ENCODE measurements around the gene TMEM201. TPM values are rescaled to one million over a fixed set of nuclear protein-coding genes. Genes with fewer than 3 reads are reported as not detected.

Gene TMEM201
- total RNA-seq, 1 experiment from 2014 or later, result 30.4 TPM

DNA sequence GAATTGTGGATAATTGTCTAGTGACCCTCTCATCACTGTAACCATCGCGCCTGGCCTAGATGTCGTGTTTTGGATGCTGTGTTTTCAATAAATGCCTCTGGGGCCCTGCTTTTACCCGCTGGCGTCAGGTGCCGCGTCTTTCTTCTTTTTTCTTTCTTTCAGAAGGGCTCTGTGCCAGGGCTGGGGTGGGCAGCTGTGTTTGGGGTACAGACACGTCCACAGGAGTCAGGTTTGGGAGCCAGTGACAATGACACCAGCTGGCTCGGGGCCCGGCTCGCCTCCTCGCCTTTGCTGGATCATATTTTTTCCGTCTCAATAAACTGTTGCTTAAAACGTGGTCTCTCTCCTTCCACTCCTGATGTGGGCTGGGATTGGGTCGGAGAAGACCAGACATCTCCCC, 16.1 kb downstream of the TMEM201 start (continued):
- TF ChIP-seq, protein P1, sequence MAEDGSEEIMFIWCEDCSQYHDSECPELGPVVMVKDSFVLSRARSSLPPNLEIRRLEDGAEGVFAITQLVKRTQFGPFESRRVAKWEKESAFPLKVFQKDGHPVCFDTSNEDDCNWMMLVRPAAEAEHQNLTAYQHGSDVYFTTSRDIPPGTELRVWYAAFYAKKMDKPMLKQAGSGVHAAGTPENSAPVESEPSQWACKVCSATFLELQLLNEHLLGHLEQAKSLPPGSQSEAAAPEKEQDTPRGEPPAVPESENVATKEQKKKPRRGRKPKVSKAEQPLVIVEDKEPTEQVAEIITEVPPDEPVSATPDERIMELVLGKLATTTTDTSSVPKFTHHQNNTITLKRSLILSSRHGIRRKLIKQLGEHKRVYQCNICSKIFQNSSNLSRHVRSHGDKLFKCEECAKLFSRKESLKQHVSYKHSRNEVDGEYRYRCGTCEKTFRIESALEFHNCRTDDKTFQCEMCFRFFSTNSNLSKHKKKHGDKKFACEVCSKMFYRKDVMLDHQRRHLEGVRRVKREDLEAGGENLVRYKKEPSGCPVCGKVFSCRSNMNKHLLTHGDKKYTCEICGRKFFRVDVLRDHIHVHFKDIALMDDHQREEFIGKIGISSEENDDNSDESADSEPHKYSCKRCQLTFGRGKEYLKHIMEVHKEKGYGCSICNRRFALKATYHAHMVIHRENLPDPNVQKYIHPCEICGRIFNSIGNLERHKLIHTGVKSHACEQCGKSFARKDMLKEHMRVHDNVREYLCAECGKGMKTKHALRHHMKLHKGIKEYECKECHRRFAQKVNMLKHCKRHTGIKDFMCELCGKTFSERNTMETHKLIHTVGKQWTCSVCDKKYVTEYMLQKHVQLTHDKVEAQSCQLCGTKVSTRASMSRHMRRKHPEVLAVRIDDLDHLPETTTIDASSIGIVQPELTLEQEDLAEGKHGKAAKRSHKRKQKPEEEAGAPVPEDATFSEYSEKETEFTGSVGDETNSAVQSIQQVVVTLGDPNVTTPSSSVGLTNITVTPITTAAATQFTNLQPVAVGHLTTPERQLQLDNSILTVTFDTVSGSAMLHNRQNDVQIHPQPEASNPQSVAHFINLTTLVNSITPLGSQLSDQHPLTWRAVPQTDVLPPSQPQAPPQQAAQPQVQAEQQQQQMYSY (CRISPR knock-in tag; IDR thresholded peaks at IDR 0.05), result no peak
- no peak for TF ChIP-seq ZNF263 (CRISPR knock-in tag; IDR thresholded peaks at IDR 0.05; ENCODE audit: low read depth)
- TF ChIP-seq SMAD4 (CRISPR knock-in tag; IDR thresholded peaks at IDR 0.05), result no peak
- no peak for TF ChIP-seq ZNF671 (CRISPR knock-in tag; IDR thresholded peaks at IDR 0.05)
- no peak for TF ChIP-seq FOXJ3 (CRISPR knock-in tag; IDR thresholded peaks at IDR 0.05; ENCODE audit: borderline replicate concordance)
- no peak for TF ChIP-seq CREB1 (CRISPR knock-in tag; IDR thresholded peaks at IDR 0.05)
- TF ChIP-seq, protein P2, sequence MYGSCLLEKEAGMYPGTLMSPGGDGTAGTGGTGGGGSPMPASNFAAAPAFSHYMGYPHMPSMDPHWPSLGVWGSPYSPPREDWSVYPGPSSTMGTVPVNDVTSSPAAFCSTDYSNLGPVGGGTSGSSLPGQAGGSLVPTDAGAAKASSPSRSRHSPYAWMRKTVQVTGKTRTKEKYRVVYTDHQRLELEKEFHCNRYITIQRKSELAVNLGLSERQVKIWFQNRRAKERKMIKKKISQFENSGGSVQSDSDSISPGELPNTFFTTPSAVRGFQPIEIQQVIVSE (CRISPR knock-in tag; IDR thresholded peaks at IDR 0.05; ENCODE audit: borderline replicate concordance), result no peak
- TF ChIP-seq, protein P3, sequence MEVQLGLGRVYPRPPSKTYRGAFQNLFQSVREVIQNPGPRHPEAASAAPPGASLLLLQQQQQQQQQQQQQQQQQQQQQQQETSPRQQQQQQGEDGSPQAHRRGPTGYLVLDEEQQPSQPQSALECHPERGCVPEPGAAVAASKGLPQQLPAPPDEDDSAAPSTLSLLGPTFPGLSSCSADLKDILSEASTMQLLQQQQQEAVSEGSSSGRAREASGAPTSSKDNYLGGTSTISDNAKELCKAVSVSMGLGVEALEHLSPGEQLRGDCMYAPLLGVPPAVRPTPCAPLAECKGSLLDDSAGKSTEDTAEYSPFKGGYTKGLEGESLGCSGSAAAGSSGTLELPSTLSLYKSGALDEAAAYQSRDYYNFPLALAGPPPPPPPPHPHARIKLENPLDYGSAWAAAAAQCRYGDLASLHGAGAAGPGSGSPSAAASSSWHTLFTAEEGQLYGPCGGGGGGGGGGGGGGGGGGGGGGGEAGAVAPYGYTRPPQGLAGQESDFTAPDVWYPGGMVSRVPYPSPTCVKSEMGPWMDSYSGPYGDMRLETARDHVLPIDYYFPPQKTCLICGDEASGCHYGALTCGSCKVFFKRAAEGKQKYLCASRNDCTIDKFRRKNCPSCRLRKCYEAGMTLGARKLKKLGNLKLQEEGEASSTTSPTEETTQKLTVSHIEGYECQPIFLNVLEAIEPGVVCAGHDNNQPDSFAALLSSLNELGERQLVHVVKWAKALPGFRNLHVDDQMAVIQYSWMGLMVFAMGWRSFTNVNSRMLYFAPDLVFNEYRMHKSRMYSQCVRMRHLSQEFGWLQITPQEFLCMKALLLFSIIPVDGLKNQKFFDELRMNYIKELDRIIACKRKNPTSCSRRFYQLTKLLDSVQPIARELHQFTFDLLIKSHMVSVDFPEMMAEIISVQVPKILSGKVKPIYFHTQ (CRISPR knock-in tag; IDR thresholded peaks at IDR 0.05), result no peak

DNA sequence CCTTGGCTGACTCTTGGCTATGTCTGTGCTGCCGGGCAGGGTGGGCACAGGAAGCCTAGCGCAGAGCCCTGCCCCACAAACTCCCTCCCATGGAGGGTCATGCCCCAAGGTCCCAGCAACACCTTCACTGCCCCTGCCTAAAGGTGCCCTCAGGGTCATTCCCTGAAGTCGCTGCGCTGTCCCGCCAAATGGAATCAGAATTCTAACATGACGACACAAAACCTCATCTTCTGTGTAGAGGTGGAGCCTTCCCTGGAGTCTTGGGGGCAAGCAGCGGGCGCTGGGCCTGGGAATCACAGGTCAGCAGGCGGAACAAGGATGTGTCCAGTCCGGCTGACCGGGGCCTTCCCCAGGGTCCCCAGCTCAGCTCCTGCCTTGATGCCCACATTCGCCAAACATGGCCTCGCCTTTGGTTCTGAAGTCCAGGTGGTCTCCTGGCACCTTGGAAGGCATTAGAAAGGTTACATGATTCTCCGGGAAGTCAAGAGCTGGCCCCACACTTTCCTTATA, 17.3 kb downstream of the TMEM201 start:
- Mint-ChIP-seq H3K27ac (no peak overlapping the region), H3K4me3 (no peak overlapping the region), H3K9me3 (no peaks in the 10 kb centered on the region), H3K36me3 (peaks cover 10% of the 10 kb centered on the region; the same call in 1 of the 2 replicates), H3K4me1 (no peaks in the 10 kb centered on the region), H3K27me3 (ENCODE audit: low read depth) (no peaks in the 10 kb centered on the region)
- ATAC-seq (no peak), DNase-seq (ENCODE audit: low spot score) (no peak)
- POLR2A ChIA-PET, result no interaction called here
- TF ChIP-seq OVOL2 (CRISPR knock-in tag; IDR thresholded peaks at IDR 0.05; ENCODE audit: borderline replicate concordance) (no peak), HMGA2 (CRISPR knock-in tag; IDR thresholded peaks at IDR 0.05) (no peak), NR1H2 (CRISPR knock-in tag; IDR thresholded peaks at IDR 0.05) (no peak), ETV6 (CRISPR knock-in tag; IDR thresholded peaks at IDR 0.05) (no peak), NR2C2 (CRISPR knock-in tag; IDR thresholded peaks at IDR 0.05) (no peak), NR3C1 (CRISPR knock-in tag; conservative IDR thresholded peaks at IDR 0.05; ENCODE audit: low read depth) (no peak), GRHL2 (CRISPR knock-in tag; IDR thresholded peaks at IDR 0.05; ENCODE audit: insufficient replicate concordance, severe bottlenecking) (no peak), JUN (CRISPR knock-in tag; IDR thresholded peaks at IDR 0.05) (no peak), FOXP1 (CRISPR knock-in tag; IDR thresholded peaks at IDR 0.05; ENCODE audit: borderline replicate concordance) (no peak), EMX1 (CRISPR knock-in tag; IDR thresholded peaks at IDR 0.05) (no peak), ZNF121 (CRISPR knock-in tag; IDR thresholded peaks at IDR 0.05) (no peak)
- TF ChIP-seq, protein P4, sequence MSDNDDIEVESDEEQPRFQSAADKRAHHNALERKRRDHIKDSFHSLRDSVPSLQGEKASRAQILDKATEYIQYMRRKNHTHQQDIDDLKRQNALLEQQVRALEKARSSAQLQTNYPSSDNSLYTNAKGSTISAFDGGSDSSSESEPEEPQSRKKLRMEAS (CRISPR knock-in tag; IDR thresholded peaks at IDR 0.05), result no peak
- TF ChIP-seq, protein P5, sequence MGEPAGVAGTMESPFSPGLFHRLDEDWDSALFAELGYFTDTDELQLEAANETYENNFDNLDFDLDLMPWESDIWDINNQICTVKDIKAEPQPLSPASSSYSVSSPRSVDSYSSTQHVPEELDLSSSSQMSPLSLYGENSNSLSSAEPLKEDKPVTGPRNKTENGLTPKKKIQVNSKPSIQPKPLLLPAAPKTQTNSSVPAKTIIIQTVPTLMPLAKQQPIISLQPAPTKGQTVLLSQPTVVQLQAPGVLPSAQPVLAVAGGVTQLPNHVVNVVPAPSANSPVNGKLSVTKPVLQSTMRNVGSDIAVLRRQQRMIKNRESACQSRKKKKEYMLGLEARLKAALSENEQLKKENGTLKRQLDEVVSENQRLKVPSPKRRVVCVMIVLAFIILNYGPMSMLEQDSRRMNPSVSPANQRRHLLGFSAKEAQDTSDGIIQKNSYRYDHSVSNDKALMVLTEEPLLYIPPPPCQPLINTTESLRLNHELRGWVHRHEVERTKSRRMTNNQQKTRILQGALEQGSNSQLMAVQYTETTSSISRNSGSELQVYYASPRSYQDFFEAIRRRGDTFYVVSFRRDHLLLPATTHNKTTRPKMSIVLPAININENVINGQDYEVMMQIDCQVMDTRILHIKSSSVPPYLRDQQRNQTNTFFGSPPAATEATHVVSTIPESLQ (CRISPR knock-in tag; IDR thresholded peaks at IDR 0.05), result no peak
- TF ChIP-seq, protein P6, sequence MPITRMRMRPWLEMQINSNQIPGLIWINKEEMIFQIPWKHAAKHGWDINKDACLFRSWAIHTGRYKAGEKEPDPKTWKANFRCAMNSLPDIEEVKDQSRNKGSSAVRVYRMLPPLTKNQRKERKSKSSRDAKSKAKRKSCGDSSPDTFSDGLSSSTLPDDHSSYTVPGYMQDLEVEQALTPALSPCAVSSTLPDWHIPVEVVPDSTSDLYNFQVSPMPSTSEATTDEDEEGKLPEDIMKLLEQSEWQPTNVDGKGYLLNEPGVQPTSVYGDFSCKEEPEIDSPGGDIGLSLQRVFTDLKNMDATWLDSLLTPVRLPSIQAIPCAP (CRISPR knock-in tag; IDR thresholded peaks at IDR 0.05), result no peak
- TF ChIP-seq, protein P7, sequence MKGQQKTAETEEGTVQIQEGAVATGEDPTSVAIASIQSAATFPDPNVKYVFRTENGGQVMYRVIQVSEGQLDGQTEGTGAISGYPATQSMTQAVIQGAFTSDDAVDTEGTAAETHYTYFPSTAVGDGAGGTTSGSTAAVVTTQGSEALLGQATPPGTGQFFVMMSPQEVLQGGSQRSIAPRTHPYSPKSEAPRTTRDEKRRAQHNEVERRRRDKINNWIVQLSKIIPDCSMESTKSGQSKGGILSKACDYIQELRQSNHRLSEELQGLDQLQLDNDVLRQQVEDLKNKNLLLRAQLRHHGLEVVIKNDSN (CRISPR knock-in tag; IDR thresholded peaks at IDR 0.05), result no peak
- CTCF ChIA-PET, result interaction anchor here (1.9 kb wide), 1 partner anchor 9 kb away, joined by 12 read pairs; no protein-coding TSS in a partner anchor

Data from WTC11 (cell line).